Measurements from ENCODE around the gene THOC1.
A peak's percentile ranks its signal among the peaks of the same experiment; 100 is the strongest.
"Not testable (repeated sequence)": the region's sequence is repeated elsewhere in the genome, so short reads cannot be mapped to it uniquely, and the experiment has no call there.

THOC1 gene

GRCh38 chr18:267688-268552, at the start of gene THOC1:
Gene THOC1, minus strand, starts transcription at chr18:268047. Its CDS starts 28 bp downstream, at chr18:268019.
- ChIA-PET CTCF (interaction anchor here (0.9 to 1.5 kb wide), 5 partner anchors 15 to 390 kb away, joined by 3 to 4 read pairs (median 3); partner anchors contain the start of gene TYMS), POLR2A (interaction anchor here (0.7 kb wide), 1 partner anchor 9 kb away, joined by 6 read pairs; no protein-coding TSS in a partner anchor)
- peak; percentile 95 for DNase-seq (ENCODE audit: extremely low spot score)
- no peak for TF ChIP-seq CTCF (IDR thresholded peaks at IDR 0.05; ENCODE audit: control extremely low read depth, extremely low read depth, low read depth, missing control alignments)

- ChIA-PET POLR2A (no interaction called here), CTCF (no interaction called here)
- no peak for TF ChIP-seq CTCF (IDR thresholded peaks at IDR 0.05; ENCODE audit: control extremely low read depth, extremely low read depth, low read depth, missing control alignments)
- no peak for DNase-seq (ENCODE audit: extremely low spot score)
These were observed 49.8 kb upstream of the THOC1 start for GRCh38 chr18:317618-318017.

GRCh38 chr18:316393-316792, 48.5 kb upstream of the THOC1 start:
- no peak for DNase-seq (ENCODE audit: extremely low spot score)
- CTCF ChIA-PET, result interaction anchor here (1.5 kb wide), 1 partner anchor 30 kb away, joined by 3 read pairs; no protein-coding TSS in a partner anchor
- no peak for TF ChIP-seq CTCF (IDR thresholded peaks at IDR 0.05; ENCODE audit: control extremely low read depth, extremely low read depth, low read depth, missing control alignments)
- POLR2A ChIA-PET, result no interaction called here

- no peak for TF ChIP-seq CTCF (IDR thresholded peaks at IDR 0.05; ENCODE audit: control extremely low read depth, extremely low read depth, low read depth, missing control alignments)
- CTCF ChIA-PET, result interaction anchor here (1.3 to 2.0 kb wide), 2 partner anchors 9 to 11 kb away, joined by 4 to 5 read pairs; no protein-coding TSS in a partner anchor
- POLR2A ChIA-PET, result interaction anchor here (0.6 kb wide), 1 partner anchor 26 kb away, joined by 5 read pairs; no protein-coding TSS in a partner anchor
- no peak for DNase-seq (ENCODE audit: extremely low spot score)
These were observed 46.1 kb upstream of the THOC1 start for GRCh38 chr18:313931-314330.

GRCh38 chr18:312415-312814, 44.6 kb upstream of the THOC1 start:
- POLR2A ChIA-PET, result no interaction called here
- no peak for TF ChIP-seq CTCF (IDR thresholded peaks at IDR 0.05; ENCODE audit: control extremely low read depth, extremely low read depth, low read depth, missing control alignments)
- DNase-seq (ENCODE audit: extremely low spot score), result no peak
- CTCF ChIA-PET, result interaction anchor here (0.8 kb wide), 1 partner anchor 9 kb away, joined by 3 read pairs; no protein-coding TSS in a partner anchor

GRCh38 chr18:310042-310441, 42.2 kb upstream of the THOC1 start:
- no peak for DNase-seq (ENCODE audit: extremely low spot score)
- ChIA-PET POLR2A (no interaction called here), CTCF (interaction anchor here (0.8 kb wide), 1 partner anchor 214 kb away, joined by 3 read pairs; no protein-coding TSS in a partner anchor)
- TF ChIP-seq CTCF (IDR thresholded peaks at IDR 0.05; ENCODE audit: control extremely low read depth, extremely low read depth, low read depth, missing control alignments), result no peak

- POLR2A ChIA-PET; DNase-seq (ENCODE audit: extremely low spot score): not testable (repeated sequence)
- CTCF ChIA-PET, result interaction anchor here (1.6 kb wide), 1 partner anchor 11 kb away, joined by 5 read pairs; no protein-coding TSS in a partner anchor
These were observed 40.2 kb upstream of the THOC1 start for GRCh38 chr18:308086-308485.

Data from GM10248 (cell line).